Neural progenitor cell (in vitro differentiated cells): ENCODE data around the gene MGLL.

Source experiments
- CTCF ChIP-seq: fragments of 200-600 bp; sonication (generic); IDR thresholded peaks from 2 replicates; pipeline ENCODE4 v1.5.1; 2017; ENCODE audit warnings: antibody characterized with exemption, mild to moderate bottlenecking
- EZH2 ChIP-seq: fragments of 200-600 bp; sonication (generic); IDR thresholded peaks from 2 replicates; pipeline ENCODE4 v1.6.1; 2017; ENCODE audit warnings: antibody characterized with exemption, mild to moderate bottlenecking, moderate library complexity
- EZH2phosphoT487 ChIP-seq: fragments of 200-600 bp; sonication (generic); IDR thresholded peaks from 2 replicates; pipeline ENCODE4 v1.6.1; 2017; ENCODE audit warnings: antibody characterized with exemption

- no peak for TF ChIP-seq CTCF
- no peak for TF ChIP-seq EZH2
- no peak for TF ChIP-seq EZH2phosphoT487
Observed at GRCh38 chr3:127855246-127855645, 32.9 kb upstream of the MGLL start.
